AG04450 (cell line): Measurements from ENCODE around the gene SMAD4. TPM values are rescaled to one million over a fixed set of nuclear protein-coding genes. Genes with fewer than 3 reads are reported as not detected.

Experiments used
- CTCF ChIA-PET: fragments of 300-600, 350-600 bp; formaldehyde crosslinking; extraction: SDS; loops from one replicate; lab custom pipeline; 2022; ENCODE audit warnings: antibody characterized with exemption, inconsistent platforms; lab: Charles Lee
- POLR2A ChIA-PET: fragments of 350-600 bp; formaldehyde crosslinking; extraction: SDS; loops from one replicate; lab custom pipeline; 2021; ENCODE audit warnings: antibody characterized with exemption, inconsistent platforms; lab: Yijun Ruan, JAX
- DNase-seq: peaks from one replicate; pipeline ENCODE4 v3.0.0-alpha.2; 2011; ENCODE audit warnings: low read depth, low spot score
- H3K27ac ChIP-seq: one replicate; pipeline ENCODE4 v1.5.1; 2012; ENCODE audit warnings: low read depth, low read length, control low read depth
- H3K27me3 ChIP-seq: one replicate; pipeline ENCODE4 v1.6.0; 2012; ENCODE audit warnings: low read length; ENCODE audit not compliant: control insufficient read depth, insufficient read depth
- H3K4me3 ChIP-seq: 2 replicates; pipeline ENCODE4 v1.5.1; 2011; ENCODE audit warnings: mild to moderate bottlenecking, low read depth, low read length, control low read depth
- H3K9me3 ChIP-seq: 2 replicates; pipeline ENCODE4 v1.5.1; 2012; ENCODE audit warnings: low read length; ENCODE audit not compliant: control insufficient read depth, insufficient read depth
- polyA plus RNA-seq: library from polyadenylated mRNA; depleted of rRNA; stranded (reverse); fragments of >200 nt; gene quantifications from 2 replicates; pipeline ENCODE4 v1.2.3, GENCODE V29; 2011
- TF ChIP-seq, protein P1 (sequence below): IDR thresholded peaks from 2 replicates; pipeline ENCODE4 v1.5.1; 2011; ENCODE audit warnings: low read depth, low read length, control low read depth, inconsistent platforms

SMAD4 gene
- polyA plus RNA-seq, 1 experiment = 139 TPM

GRCh38 chr18:51049137-51049536 is 19.1 kb downstream of the SMAD4 start:
- TF ChIP-seq, protein P1, sequence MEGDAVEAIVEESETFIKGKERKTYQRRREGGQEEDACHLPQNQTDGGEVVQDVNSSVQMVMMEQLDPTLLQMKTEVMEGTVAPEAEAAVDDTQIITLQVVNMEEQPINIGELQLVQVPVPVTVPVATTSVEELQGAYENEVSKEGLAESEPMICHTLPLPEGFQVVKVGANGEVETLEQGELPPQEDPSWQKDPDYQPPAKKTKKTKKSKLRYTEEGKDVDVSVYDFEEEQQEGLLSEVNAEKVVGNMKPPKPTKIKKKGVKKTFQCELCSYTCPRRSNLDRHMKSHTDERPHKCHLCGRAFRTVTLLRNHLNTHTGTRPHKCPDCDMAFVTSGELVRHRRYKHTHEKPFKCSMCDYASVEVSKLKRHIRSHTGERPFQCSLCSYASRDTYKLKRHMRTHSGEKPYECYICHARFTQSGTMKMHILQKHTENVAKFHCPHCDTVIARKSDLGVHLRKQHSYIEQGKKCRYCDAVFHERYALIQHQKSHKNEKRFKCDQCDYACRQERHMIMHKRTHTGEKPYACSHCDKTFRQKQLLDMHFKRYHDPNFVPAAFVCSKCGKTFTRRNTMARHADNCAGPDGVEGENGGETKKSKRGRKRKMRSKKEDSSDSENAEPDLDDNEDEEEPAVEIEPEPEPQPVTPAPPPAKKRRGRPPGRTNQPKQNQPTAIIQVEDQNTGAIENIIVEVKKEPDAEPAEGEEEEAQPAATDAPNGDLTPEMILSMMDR = no peak
- CTCF ChIA-PET = interaction anchor here (0.6 to 3.3 kb wide), 5 partner anchors 9 to 229 kb away, joined by 3 to 52 read pairs (median 3); no protein-coding TSS in a partner anchor
- no peak overlapping the region for H3K27ac ChIP-seq
- no peaks in the 10 kb centered on the region for H3K27me3 ChIP-seq
- POLR2A ChIA-PET = no interaction called here
- no peaks in the 10 kb centered on the region for H3K9me3 ChIP-seq
- DNase-seq = no peak
- H3K4me3 ChIP-seq = no peak overlapping the region

GRCh38 chr18:51051105-51051712 is 21.2 kb downstream of the SMAD4 start:
- DNase-seq = no peak
- TF ChIP-seq, protein P1 = peak; percentile 93
- POLR2A ChIA-PET = no interaction called here
- H3K27ac ChIP-seq = no peak overlapping the region
- no peaks in the 10 kb centered on the region for H3K9me3 ChIP-seq
- H3K27me3 ChIP-seq = no peaks in the 10 kb centered on the region
- H3K4me3 ChIP-seq = no peak overlapping the region
- CTCF ChIA-PET = interaction anchor here (0.7 to 3.3 kb wide), 24 partner anchors 9 to 235 kb away, joined by 3 to 52 read pairs (median 6); partner anchors contain the start of gene MRO

DNA sequence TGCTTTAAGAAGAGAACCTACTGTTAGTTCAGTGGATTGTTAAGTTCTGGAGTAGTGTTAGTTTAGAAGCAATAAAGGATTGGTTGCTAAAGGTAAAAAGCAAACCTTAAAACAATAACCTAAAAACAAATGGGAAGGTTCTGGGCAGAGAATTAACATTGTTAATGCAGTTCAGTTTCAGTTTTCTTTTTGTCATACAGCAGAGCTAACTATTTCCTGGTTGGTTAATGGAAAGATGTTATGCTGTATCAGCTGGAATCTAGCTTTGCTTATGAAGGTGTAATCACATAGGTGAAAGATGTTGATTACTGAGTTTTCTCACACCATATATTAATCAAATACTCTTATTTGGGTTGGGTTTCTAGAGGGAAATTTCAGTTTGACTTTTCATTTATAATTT is 23.8 kb downstream of the SMAD4 start:
- CTCF ChIA-PET = interaction anchor here (1.2 to 1.3 kb wide), 2 partner anchors 234 to 235 kb away, joined by 3 to 4 read pairs; no protein-coding TSS in a partner anchor
- POLR2A ChIA-PET = no interaction called here
- H3K9me3 ChIP-seq = no peaks in the 10 kb centered on the region
- H3K27ac ChIP-seq = no peak overlapping the region
- H3K27me3 ChIP-seq = no peaks in the 10 kb centered on the region
- DNase-seq = no peak
- no peak overlapping the region for H3K4me3 ChIP-seq
- TF ChIP-seq, protein P1 = no peak

DNA sequence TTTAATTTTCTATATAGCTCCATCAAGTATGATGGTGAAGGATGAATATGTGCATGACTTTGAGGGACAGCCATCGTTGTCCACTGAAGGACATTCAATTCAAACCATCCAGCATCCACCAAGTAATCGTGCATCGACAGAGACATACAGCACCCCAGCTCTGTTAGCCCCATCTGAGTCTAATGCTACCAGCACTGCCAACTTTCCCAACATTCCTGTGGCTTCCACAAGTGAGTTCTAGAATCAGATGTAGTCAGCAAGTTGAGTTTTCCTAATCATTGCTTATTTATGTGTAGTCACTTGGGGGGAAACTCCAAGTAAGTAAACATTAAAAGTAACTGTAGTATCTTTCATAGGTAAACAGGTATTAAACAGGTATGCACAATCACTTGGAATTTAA is 24.8 kb downstream of the SMAD4 start:
- no peak for DNase-seq

GRCh38 chr18:51059969-51060368 is 30.0 kb downstream of the SMAD4 start:
- H3K27ac ChIP-seq = no peak overlapping the region
- no peak overlapping the region for H3K4me3 ChIP-seq
- H3K27me3 ChIP-seq = no peaks in the 10 kb centered on the region
- POLR2A ChIA-PET = no interaction called here
- TF ChIP-seq, protein P1 = no peak
- CTCF ChIA-PET = interaction anchor here (1.0 to 1.7 kb wide), 3 partner anchors 9 to 240 kb away, joined by 3 to 14 read pairs (median 5); partner anchors contain the start of gene MRO
- no peaks in the 10 kb centered on the region for H3K9me3 ChIP-seq
- no peak for DNase-seq

More for the DNA sequence above, 24.8 kb downstream of the SMAD4 start:
- Histone ChIP-seq H3K27me3 (no peaks in the 10 kb centered on the region), H3K27ac (no peak overlapping the region), H3K9me3 (no peaks in the 10 kb centered on the region), H3K4me3 (no peak overlapping the region)
- POLR2A ChIA-PET = no interaction called here
- CTCF ChIA-PET = interaction anchor here (0.5 to 1.3 kb wide), 4 partner anchors 9 to 234 kb away, joined by 3 to 4 read pairs (median 3); no protein-coding TSS in a partner anchor
- TF ChIP-seq, protein P1 = no peak
